Stimulated activated memory B cell treated with anti-CD40 and anti-IgM and Interleukin-4, amounts not matched to agents 10 μg/mL and 1 μg/mL and 100 μg/mL, for 72 hours (primary cell): Measurements from ENCODE around the gene R3HDM2.

ENCODE experiments used
- ATAC-seq: fragments of 150-1000 bp; cut with Tn5 transposase; 2 replicates; pipeline ENCODE4 v1.10.0; 2021
- H3K27ac Mint-ChIP-seq: one replicate; pipeline ENCODE4 v1.8.0; 2022; ENCODE audit warnings: mild to moderate bottlenecking, mixed read lengths
- H3K27me3 Mint-ChIP-seq: one replicate; pipeline ENCODE4 v1.8.0; 2022; ENCODE audit warnings: mixed read lengths
- H3K36me3 Mint-ChIP-seq: one replicate; pipeline ENCODE4 v1.8.0; 2022; ENCODE audit warnings: mixed read lengths
- H3K4me1 Mint-ChIP-seq: one replicate; pipeline ENCODE4 v1.8.0; 2022; ENCODE audit warnings: mixed read lengths
- H3K4me3 Mint-ChIP-seq: one replicate; pipeline ENCODE4 v1.8.0; 2022; ENCODE audit warnings: mild to moderate bottlenecking, moderate library complexity, mixed read lengths
- H3K9me3 Mint-ChIP-seq: one replicate; pipeline ENCODE4 v1.8.0; 2022; ENCODE audit warnings: mixed read lengths

R3HDM2 gene

GRCh38 chr12:57211791-57212700, 218.8 kb downstream of the R3HDM2 start:
- Mint-ChIP-seq H3K9me3 (no peaks in the 10 kb centered on the region), H3K36me3 (no peaks in the 10 kb centered on the region), H3K27me3 (peaks cover 28% of the 10 kb centered on the region), H3K27ac (no peak overlapping the region), H3K4me3 (no peak overlapping the region), H3K4me1 (peaks cover 31% of the 10 kb centered on the region)
- no peak for ATAC-seq

- ATAC-seq, result no peak
- no peak overlapping the region for H3K4me3 Mint-ChIP-seq
- peaks cover 30% of the 10 kb centered on the region for H3K4me1 Mint-ChIP-seq
- no peaks in the 10 kb centered on the region for H3K9me3 Mint-ChIP-seq
- no peaks in the 10 kb centered on the region for H3K36me3 Mint-ChIP-seq
- no peak overlapping the region for H3K27ac Mint-ChIP-seq
- H3K27me3 Mint-ChIP-seq, result peaks cover 28% of the 10 kb centered on the region
Measured at GRCh38 chr12:57210926-57211692, 219.7 kb downstream of the R3HDM2 start.

- Mint-ChIP-seq H3K36me3 (no peaks in the 10 kb centered on the region), H3K9me3 (no peaks in the 10 kb centered on the region), H3K27ac (no peak overlapping the region), H3K4me1 (peaks cover 23% of the 10 kb centered on the region), H3K27me3 (peaks cover 21% of the 10 kb centered on the region), H3K4me3 (no peak overlapping the region)
- no peak for ATAC-seq
Measured at GRCh38 chr12:57210461-57210860, 220.4 kb downstream of the R3HDM2 start.

- Mint-ChIP-seq H3K27ac (no peak overlapping the region), H3K27me3 (peaks cover 16% of the 10 kb centered on the region), H3K36me3 (no peaks in the 10 kb centered on the region), H3K9me3 (no peaks in the 10 kb centered on the region), H3K4me3 (no peak overlapping the region), H3K4me1 (peaks cover 18% of the 10 kb centered on the region)
- no peak for ATAC-seq
Measured at GRCh38 chr12:57209916-57210315, 220.9 kb downstream of the R3HDM2 start.

- ATAC-seq, result no peak
- Mint-ChIP-seq H3K27ac (no peak overlapping the region), H3K4me1 (peaks cover 6% of the 10 kb centered on the region)
Measured at GRCh38 chr12:57208631-57209282, 222.1 kb downstream of the R3HDM2 start.

GRCh38 chr12:57207731-57208630, 222.9 kb downstream of the R3HDM2 start:
- Mint-ChIP-seq H3K27me3 (no peaks in the 10 kb centered on the region), H3K4me1 (no peaks in the 10 kb centered on the region), H3K9me3 (no peaks in the 10 kb centered on the region), H3K4me3 (no peak overlapping the region), H3K36me3 (no peaks in the 10 kb centered on the region), H3K27ac (no peak overlapping the region)
- ATAC-seq, result no peak

More at GRCh38 chr12:57208631-57209282, 222.1 kb downstream of the R3HDM2 start:
- Mint-ChIP-seq H3K4me3 (no peak overlapping the region), H3K27me3 (peaks cover 6% of the 10 kb centered on the region), H3K36me3 (no peaks in the 10 kb centered on the region), H3K9me3 (no peaks in the 10 kb centered on the region)

GRCh38 chr12:57205931-57206330, 224.9 kb downstream of the R3HDM2 start:
- no peak for ATAC-seq
- H3K4me1 Mint-ChIP-seq, result no peaks in the 10 kb centered on the region
- H3K4me3 Mint-ChIP-seq, result no peak overlapping the region
- H3K27me3 Mint-ChIP-seq, result no peaks in the 10 kb centered on the region
- no peaks in the 10 kb centered on the region for H3K9me3 Mint-ChIP-seq
- H3K27ac Mint-ChIP-seq, result no peak overlapping the region
- no peaks in the 10 kb centered on the region for H3K36me3 Mint-ChIP-seq

GRCh38 chr12:57205186-57205585, 225.7 kb downstream of the R3HDM2 start:
- no peak for ATAC-seq
- no peaks in the 10 kb centered on the region for H3K4me1 Mint-ChIP-seq
- no peak overlapping the region for H3K27ac Mint-ChIP-seq
- H3K36me3 Mint-ChIP-seq, result no peaks in the 10 kb centered on the region
- H3K4me3 Mint-ChIP-seq, result no peak overlapping the region
- H3K27me3 Mint-ChIP-seq, result no peaks in the 10 kb centered on the region
- no peaks in the 10 kb centered on the region for H3K9me3 Mint-ChIP-seq

GRCh38 chr12:57204454-57204853, 226.4 kb downstream of the R3HDM2 start:
- Mint-ChIP-seq H3K9me3 (no peaks in the 10 kb centered on the region), H3K4me3 (no peak overlapping the region), H3K4me1 (no peaks in the 10 kb centered on the region), H3K27ac (no peak overlapping the region), H3K27me3 (no peaks in the 10 kb centered on the region), H3K36me3 (no peaks in the 10 kb centered on the region)
- ATAC-seq, result no peak

- no peaks in the 10 kb centered on the region for H3K9me3 Mint-ChIP-seq
- H3K4me1 Mint-ChIP-seq, result no peaks in the 10 kb centered on the region
- H3K27me3 Mint-ChIP-seq, result no peaks in the 10 kb centered on the region
- no peak overlapping the region for H3K27ac Mint-ChIP-seq
- no peaks in the 10 kb centered on the region for H3K36me3 Mint-ChIP-seq
- no peak overlapping the region for H3K4me3 Mint-ChIP-seq
- no peak for ATAC-seq
Measured at GRCh38 chr12:57203791-57204190, 227.1 kb downstream of the R3HDM2 start.
